Calu3 (cell line): ENCODE results near the gene PAM16. TPM values are rescaled to one million over a fixed set of nuclear protein-coding genes. Genes with fewer than 3 reads are reported as not detected.

ENCODE experiments used
- BruUV-seq: library from RNA; stranded (reverse); fragments of 400-500 nt; replicated peaks from 2 replicates; lab custom pipeline; 2021; lab: Mats Ljungman, UMichigan
- CTCF ChIA-PET: fragments of 300-600 bp; sonication (Branson Sonifier 250); formaldehyde crosslinking; loops from one replicate; lab custom pipeline; 2022; ENCODE audit warnings: antibody characterized with exemption; lab: Charles Lee
- DNase-seq: peaks from one replicate; pipeline ENCODE4 v3.0.0; 2022
- H3K27ac Mint-ChIP-seq: one replicate; pipeline ENCODE4 v1.8.0; 2022; ENCODE audit warnings: mixed read lengths; ENCODE audit not compliant: unreplicated experiment
- H3K27me3 Mint-ChIP-seq: one replicate; pipeline ENCODE4 v1.8.0; 2022; ENCODE audit warnings: mixed read lengths; ENCODE audit not compliant: unreplicated experiment
- H3K36me3 Mint-ChIP-seq: one replicate; pipeline ENCODE4 v1.8.0; 2022; ENCODE audit warnings: mild to moderate bottlenecking, moderate library complexity, mixed read lengths; ENCODE audit not compliant: insufficient read depth, unreplicated experiment
- H3K4me1 Mint-ChIP-seq: one replicate; pipeline ENCODE4 v1.8.0; 2022; ENCODE audit warnings: mild to moderate bottlenecking, low read depth, mixed read lengths; ENCODE audit not compliant: unreplicated experiment
- H3K4me3 Mint-ChIP-seq: one replicate; pipeline ENCODE4 v1.8.0; 2022; ENCODE audit warnings: mild to moderate bottlenecking, low read depth, moderate library complexity, mixed read lengths; ENCODE audit not compliant: unreplicated experiment
- H3K9me3 Mint-ChIP-seq: one replicate; pipeline ENCODE4 v1.8.0; 2022; ENCODE audit warnings: low read depth, mixed read lengths; ENCODE audit not compliant: unreplicated experiment
- intact Hi-C: fragments of 100-400 bp; cut with micrococcal nuclease; formaldehyde crosslinking; loops from one replicate; pipeline ENCODE4 v1.10.0; 2022; ENCODE audit not compliant: unreplicated experiment
- total RNA-seq: library from RNA; stranded (reverse); gene quantifications from 2 replicates; pipeline ENCODE4 v1.2.3, GENCODE V29; 2022
- TF ChIP-seq, protein P1 (sequence below): fragments of 200-600 bp; IDR thresholded peaks from one replicate; pipeline ENCODE4 v1.8.0; 2022; ENCODE audit warnings: antibody characterized with exemption; ENCODE audit not compliant: unreplicated experiment

The PAM16 gene
- total RNA-seq, 1 experiment from 2014 or later, result 72.7 TPM

DNA sequence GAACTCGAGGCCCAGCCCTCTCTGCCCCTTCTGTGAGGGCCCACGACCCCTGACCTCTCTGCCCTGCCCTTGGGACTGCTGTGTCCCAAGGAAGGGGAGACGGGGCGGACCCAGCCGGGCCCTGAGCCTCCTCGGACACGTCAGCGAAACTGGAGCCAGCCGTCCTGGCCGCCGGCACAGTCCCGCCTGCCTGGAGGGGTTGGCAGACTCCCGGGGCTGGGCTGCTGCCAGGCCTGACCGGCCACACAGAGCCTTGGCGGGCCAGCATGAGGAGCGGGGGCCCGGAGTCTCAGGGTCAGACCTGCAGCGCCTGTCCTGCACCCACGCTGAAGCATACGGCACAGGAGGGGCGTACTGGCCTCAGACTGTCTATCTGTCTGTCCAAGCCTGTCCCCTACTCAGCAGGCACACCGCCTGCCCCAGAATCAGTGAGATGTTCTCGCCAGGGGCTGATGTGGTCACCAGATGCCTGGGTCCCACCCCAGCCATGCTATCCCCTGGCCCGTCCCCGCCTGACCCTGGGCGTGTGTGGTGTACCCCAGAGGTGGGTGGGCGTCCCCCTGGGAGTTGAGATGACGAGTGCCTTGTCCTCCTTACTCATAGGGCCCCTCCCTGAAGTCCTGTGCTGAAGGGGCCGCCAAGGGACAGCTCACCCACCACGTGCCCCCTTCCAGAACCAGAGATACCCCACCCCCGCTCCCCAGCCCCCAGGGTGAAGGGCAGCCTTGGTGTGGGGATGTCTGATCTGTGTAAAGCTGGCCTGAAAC lies 25.2 kb upstream of the PAM16 start:
- H3K4me1 Mint-ChIP-seq, result peaks cover 52% of the 10 kb centered on the region
- peak overlapping the region; percentile 95 for H3K27ac Mint-ChIP-seq
- TF ChIP-seq, protein P1, sequence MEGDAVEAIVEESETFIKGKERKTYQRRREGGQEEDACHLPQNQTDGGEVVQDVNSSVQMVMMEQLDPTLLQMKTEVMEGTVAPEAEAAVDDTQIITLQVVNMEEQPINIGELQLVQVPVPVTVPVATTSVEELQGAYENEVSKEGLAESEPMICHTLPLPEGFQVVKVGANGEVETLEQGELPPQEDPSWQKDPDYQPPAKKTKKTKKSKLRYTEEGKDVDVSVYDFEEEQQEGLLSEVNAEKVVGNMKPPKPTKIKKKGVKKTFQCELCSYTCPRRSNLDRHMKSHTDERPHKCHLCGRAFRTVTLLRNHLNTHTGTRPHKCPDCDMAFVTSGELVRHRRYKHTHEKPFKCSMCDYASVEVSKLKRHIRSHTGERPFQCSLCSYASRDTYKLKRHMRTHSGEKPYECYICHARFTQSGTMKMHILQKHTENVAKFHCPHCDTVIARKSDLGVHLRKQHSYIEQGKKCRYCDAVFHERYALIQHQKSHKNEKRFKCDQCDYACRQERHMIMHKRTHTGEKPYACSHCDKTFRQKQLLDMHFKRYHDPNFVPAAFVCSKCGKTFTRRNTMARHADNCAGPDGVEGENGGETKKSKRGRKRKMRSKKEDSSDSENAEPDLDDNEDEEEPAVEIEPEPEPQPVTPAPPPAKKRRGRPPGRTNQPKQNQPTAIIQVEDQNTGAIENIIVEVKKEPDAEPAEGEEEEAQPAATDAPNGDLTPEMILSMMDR, result no peak
- intact Hi-C loops, result no loop called here
- no TSS peak for BruUV-seq
- peak overlapping the region; percentile 56 for H3K4me3 Mint-ChIP-seq
- DNase-seq, result peak; percentile 83
- H3K27me3 Mint-ChIP-seq, result no peaks in the 10 kb centered on the region
- peaks cover 84% of the 10 kb centered on the region for H3K36me3 Mint-ChIP-seq
- no peaks in the 10 kb centered on the region for H3K9me3 Mint-ChIP-seq
- CTCF ChIA-PET, result interaction anchor here (1.4 to 2.9 kb wide), 4 partner anchors 13 to 176 kb away, joined by 3 to 12 read pairs (median 7); no protein-coding TSS in a partner anchor

DNA sequence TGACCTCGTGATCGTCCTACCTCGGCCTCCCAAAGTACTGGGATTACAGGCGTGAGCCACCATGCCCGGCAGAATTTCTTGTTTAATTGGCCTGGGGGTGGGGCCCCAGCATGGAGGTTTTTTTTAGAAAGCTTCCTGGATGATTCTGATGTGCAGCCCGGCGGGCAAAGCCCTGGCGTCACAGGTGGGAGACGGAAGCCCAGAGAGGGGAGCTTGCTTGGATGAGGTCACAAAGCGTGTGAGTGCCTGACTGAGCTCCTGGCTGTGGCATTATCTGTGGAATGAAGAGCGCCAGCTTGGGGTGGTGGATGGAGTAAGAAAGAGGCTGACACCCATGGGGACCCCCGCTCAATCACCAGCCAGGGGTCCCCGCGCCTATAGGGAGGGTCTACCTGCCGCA lies 24.6 kb upstream of the PAM16 start:
- Mint-ChIP-seq H3K9me3 (no peaks in the 10 kb centered on the region), H3K4me3 (peak overlapping the region; percentile 56), H3K27me3 (no peaks in the 10 kb centered on the region), H3K27ac (peak overlapping the region; percentile 95), H3K4me1 (peaks cover 56% of the 10 kb centered on the region), H3K36me3 (peaks cover 86% of the 10 kb centered on the region)
- DNase-seq, result peak; percentile 52
- CTCF ChIA-PET, result interaction anchor here (0.7 to 2.9 kb wide), 5 partner anchors 14 to 175 kb away, joined by 3 to 12 read pairs (median 5); no protein-coding TSS in a partner anchor
- BruUV-seq, result no TSS peak
- TF ChIP-seq, protein P1, result no peak
- intact Hi-C loops, result no loop called here

DNA sequence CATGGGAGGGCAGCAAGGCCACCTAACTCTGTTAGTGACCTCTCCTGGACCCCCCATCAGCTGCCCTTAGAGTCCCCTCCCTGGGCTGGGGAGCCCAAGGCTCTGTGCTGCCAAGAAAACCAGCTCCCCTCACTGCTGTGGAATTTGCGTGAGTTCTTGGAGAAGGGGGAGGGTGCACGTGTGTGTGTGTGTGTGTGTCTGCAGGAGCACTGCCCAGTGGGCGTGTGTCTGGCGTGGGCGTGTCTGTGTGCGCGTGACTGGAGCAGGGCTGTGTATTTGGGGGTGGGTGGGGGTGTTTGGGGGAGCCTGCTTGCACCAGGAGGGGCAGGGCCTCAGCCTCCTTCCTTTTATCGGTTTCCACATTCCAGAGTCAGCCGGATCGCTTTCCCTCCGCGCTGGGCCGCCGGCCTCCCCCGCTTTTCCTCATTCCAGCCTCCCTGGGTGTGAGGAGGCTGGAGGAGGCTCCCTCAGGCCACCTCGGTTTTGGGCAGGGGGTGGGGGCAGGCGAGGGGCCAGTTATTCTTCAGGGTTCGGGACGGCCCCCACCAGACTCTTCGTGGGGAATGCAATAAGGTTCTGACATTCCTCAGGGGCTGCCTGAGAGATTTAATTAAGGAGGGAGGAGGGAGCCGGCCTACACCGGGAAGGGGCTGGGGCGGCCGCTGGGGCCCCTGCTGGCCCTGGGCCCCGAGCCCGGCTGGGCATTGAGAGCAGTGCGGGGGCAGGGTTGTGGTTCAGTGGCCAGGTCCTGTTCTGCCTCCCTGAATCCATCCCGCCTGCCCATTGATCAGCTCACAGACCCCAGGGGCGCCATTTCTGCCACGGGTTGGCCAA lies 23.0 kb upstream of the PAM16 start:
- peaks cover 59% of the 10 kb centered on the region for H3K4me1 Mint-ChIP-seq
- H3K4me3 Mint-ChIP-seq, result peak overlapping the region; percentile 75
- H3K9me3 Mint-ChIP-seq, result no peaks in the 10 kb centered on the region
- H3K27ac Mint-ChIP-seq, result peak overlapping the region; percentile 95
- BruUV-seq, result no TSS peak
- intact Hi-C loops, result no loop called here
- H3K36me3 Mint-ChIP-seq, result peaks cover 72% of the 10 kb centered on the region
- no peaks in the 10 kb centered on the region for H3K27me3 Mint-ChIP-seq
- CTCF ChIA-PET, result interaction anchor here (0.7 to 2.9 kb wide), 9 partner anchors 15 to 173 kb away, joined by 3 to 12 read pairs (median 5); partner anchors contain the start of gene GLIS2
- TF ChIP-seq, protein P1, result no peak
- DNase-seq, result peak; percentile 82

DNA sequence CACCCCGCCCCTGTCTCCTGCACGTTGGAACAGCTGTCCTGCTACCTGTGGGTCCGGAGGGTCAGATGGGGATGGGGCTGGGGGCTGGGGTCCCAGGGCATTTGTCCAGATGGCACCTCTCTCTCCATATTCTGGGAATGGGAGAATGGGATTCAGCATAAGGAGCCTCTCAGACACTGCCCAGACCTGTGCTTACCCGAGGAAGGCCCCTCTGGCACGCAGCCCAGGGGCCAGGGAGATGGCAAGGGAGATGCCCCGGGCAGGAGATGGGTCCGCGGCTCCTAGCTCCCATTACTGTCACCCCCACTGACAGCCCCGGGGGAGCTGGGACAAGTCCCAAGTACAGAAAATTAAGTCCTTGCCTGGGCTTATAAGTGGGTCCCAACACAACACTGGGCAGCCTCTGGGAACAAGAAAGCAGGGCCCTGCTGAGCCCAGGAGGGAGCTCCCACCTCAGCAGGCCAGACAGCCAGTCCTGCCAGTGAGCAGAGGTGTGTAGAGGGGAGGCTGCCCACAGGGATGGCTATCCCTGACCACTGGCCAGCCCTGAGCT lies 22.3 kb upstream of the PAM16 start:
- intact Hi-C loops, result no loop called here
- H3K27ac Mint-ChIP-seq, result peak overlapping the region; percentile 95

More for the DNA sequence above, 22.3 kb upstream of the PAM16 start:
- Mint-ChIP-seq H3K4me1 (peaks cover 61% of the 10 kb centered on the region), H3K27me3 (no peaks in the 10 kb centered on the region), H3K4me3 (peak overlapping the region; percentile 75), H3K9me3 (no peaks in the 10 kb centered on the region), H3K36me3 (peaks cover 65% of the 10 kb centered on the region)
- peak; percentile 37 for DNase-seq
- CTCF ChIA-PET, result interaction anchor here (0.7 to 2.0 kb wide), 5 partner anchors 14 to 100 kb away, joined by 3 to 9 read pairs (median 5); partner anchors contain the start of gene GLIS2
- no TSS peak for BruUV-seq
- TF ChIP-seq, protein P1, result no peak
